Measurements from ENCODE around the gene GCH1.
A peak's percentile ranks its signal among the peaks of the same experiment; 100 is the strongest.
"Not testable (repeated sequence)": the region's sequence is repeated elsewhere in the genome, so short reads cannot be mapped to it uniquely, and the experiment has no call there.

Gene GCH1

DNA sequence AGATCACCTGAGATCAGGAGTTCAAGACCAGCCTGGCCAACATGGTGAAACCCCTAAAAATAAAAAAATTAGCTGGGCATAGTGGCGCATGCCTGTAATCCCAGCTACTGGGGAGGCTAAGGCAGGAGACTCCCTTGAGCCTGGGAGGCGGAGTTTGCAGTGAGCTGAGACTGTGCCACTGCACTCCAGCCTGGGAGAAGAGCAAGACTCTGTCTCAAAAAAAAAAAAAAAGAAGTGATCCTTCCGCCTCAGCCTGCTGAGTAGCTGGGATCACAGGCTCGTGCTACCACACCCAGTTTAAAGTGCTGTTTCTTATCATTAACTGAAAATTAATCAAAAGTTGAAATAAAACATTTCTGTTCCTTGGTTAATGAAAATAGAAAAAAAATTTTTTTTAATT is 6.3 kb upstream of the GCH1 start:
- not testable (repeated sequence) for DNase-seq (ENCODE audit: low read depth in 2 of 2)

DNA sequence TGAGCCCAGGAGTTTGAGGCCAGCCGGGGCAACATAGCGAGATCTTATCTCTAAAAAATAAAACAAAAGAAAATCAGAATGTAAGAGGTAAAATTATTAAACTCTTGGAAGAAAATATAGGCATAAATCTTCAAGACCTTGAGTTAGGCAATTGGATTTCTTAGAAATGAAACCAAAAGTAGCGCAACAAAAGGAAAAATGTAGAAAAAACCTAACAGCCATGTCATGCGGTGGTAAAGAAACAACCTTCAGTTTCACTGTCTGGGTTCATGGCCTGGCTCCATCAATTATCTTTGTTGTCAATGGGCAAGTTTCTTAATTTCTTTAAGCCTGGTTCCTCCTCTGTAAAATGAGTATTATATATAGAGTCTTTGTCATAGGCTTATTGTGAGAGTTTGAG is 5.6 kb upstream of the GCH1 start:
- no peak for DNase-seq (ENCODE audit: low read depth in 2 of 2)

DNA sequence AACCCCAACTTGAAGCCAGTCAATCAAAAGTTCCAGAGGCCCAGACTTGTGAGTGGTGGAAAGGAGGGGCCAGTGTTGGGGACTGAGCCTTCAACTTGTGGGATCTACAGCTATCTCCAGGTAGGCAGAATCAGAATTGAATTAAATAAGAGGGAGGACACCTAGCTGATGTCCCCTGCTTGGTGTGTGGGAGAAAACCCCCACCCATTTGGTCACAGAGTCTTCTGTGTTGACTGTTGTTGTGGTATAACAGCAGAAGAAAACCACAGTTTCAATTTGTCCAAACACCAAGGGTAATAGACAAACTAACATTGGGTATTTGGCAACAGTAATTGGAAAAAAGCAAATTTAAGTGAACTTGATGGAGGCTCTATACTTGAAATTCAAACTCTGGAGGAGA is 3.4 kb upstream of the GCH1 start:
- no peak for DNase-seq (ENCODE audit: low read depth in 2 of 2)

DNA sequence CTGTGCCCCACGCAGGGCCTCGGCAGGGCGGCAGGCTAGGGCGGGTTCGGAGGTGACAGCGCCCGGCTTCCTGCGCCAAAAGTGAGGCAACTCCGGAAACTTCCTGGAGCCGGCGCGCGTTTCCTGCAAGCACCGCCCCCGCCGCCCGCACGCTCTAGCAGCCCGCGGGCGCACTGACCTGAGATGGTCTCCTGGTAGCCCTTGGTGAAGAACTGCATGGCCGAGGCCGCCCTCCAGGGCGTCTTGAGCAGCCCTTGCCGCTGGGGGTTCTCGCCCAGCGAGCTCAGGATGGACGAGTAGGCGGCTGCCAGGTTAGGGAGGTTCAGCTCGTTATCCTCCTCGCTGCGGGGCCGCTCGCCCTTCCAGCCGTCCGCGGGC is 494 bp downstream of the GCH1 start:
- peak; percentile 61 to 67 for DNase-seq (ENCODE audit: low read depth in 2 of 2)

DNA sequence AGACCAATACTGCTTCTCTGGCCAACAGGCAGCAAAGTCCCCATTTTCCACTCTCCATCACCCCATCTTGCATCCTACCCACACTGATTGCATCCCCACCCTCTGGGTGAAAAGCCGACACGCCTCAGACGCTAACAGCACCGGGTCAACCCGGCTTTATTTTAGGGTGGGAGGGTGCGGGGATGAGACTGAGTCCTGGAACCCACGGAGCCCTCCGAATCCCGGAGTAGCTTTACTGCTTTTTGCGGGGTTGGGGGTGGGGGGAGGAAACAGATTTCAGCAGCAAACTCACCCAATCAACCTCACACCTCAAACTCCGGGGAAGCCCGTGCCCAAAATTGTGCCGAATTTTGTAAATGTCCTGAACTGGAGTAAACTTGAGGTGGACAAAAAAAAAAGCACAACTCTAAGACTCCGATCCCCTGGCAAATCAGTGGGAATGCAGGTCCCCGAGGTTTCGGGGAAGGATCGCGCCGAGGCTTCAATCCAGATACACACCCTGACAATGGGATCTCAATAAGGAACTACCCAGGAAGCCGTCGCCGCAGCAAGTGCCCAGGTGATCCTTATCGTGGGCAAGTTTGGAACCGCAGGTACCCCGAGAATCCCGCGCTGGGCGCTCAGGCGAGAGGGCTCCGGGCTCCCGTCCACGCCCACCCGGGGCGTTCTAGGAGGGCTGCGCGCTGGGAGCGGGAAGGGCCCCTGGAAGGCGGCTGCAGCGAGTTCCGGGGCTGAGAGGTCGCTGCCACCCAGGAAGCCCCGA is 1.1 kb downstream of the GCH1 start:
- no peak for DNase-seq (ENCODE audit: low read depth in 2 of 2)

DNA sequence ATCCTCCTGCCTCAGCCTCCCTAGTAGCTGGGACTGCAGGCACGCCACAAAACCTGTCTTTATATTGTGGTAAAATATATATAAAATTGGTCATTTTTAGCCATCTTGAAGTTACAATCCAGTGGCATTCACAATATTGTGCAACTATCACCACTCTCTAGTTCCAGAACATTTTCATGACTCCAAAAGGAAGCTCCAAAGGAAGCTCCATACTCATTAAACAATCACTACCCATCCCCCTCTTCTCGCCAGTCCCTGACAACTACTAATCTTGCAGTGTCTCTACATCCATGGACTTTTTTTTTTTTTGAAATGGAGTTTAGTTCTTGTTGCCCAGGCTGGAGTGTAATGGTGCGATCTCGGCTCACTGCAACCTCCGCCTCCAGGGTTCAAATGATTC is 3.1 kb downstream of the GCH1 start:
- no peak for DNase-seq (ENCODE audit: low read depth in 2 of 2)

DNA sequence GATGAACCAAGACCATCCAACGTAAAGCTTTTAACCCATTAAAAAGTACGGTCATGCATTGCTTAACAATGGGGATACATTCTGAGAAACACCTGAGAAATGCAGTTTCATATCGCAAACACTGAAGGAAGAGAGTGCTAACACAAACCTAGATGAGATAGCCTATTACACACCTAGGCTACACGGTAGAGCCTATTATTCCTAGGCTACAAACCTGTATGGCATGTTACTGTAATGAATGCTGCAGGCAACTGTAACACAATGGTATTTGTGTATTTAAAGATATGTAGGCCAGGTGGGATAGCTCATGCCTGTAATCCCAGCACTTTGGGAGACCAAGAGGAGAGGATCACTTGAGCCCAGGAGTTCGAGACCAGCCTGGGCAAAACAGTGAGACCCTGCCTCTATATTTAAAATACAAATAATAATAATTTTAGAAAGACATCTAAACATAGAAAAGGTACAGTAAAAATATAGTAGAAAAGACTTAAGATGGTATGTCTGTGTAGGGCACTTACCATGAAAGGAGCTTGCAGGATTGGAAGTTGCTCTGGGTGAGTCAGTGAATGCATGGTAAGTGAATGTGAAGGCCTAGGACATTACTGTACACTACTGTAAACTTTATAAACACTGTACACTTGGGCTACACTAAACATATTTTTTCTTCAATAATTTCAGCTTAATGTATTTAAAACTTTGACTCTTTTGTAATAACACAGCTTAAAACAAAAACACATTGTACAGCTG is 4.6 kb downstream of the GCH1 start:
- DNase-seq (ENCODE audit: low read depth in 2 of 2), result not testable (repeated sequence)

DNA sequence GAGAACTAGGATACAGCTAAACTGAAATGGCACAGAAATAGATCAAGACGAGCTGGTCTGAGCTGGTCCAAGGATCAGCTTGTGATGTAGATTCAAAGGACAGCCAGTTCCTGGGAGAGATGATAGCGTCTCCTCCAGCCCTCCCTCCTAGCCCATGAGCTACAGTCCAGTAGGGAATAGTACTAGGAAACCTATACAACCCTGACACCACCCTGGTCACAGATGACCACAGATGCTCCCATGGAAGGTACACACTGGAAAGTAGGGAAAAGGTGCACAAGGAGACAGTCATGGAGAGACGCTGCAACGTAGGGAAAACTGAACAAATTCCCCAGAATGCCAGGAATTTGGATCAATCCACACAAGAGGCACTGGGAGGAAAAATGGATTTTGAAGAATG is 6.9 kb downstream of the GCH1 start:
- no peak for DNase-seq (ENCODE audit: low read depth in 2 of 2)

DNA sequence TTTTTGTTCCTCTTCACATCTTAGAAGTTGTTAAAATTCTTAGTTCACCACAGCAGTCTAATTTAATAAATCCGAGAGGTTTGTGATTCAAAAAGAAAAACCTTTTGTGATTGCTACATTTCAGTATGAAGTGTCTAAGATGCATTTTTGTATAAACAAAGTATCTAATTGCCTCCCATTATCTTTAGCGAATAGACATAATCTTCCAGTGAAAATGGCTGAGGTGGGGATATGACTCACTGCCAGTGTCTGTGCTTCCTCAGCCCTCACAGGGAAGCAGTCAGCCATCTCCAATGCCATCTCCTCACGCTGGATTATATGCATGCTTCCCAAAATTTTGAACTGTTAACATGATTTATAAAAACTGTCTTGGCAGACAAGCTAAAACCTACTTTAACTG is 7.6 kb downstream of the GCH1 start:
- DNase-seq (ENCODE audit: low read depth in 2 of 2), result no peak

DNA sequence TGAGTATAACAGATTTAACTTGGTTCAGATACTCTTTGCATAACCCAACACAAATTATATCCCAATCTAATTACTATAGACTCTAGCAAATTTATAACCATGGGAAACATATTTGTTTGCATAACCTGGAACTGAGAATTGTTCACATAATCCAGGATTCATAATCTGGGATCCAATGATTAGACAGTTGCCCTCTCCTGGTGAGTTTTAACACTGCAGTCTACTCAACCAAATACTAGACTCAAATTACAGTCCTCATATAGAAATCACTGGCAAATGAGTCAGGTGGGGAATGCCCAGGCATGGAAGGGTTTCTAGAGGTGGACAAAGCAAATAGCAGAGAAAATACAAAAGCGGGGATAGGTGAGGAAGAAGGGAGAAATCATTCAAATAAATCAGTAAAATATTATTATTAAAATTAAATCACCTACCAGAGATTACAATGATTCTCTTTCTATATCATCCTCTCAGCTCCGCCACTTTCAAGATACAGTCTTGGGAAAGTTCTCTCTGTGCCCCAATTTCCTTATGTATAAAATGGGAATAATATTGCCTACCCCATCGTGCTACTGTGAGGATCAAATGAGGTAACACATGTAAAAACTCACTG is 9.4 kb downstream of the GCH1 start:
- DNase-seq (ENCODE audit: low read depth in 2 of 2), result peak in 1 of 2 donors; percentile 32

DNA sequence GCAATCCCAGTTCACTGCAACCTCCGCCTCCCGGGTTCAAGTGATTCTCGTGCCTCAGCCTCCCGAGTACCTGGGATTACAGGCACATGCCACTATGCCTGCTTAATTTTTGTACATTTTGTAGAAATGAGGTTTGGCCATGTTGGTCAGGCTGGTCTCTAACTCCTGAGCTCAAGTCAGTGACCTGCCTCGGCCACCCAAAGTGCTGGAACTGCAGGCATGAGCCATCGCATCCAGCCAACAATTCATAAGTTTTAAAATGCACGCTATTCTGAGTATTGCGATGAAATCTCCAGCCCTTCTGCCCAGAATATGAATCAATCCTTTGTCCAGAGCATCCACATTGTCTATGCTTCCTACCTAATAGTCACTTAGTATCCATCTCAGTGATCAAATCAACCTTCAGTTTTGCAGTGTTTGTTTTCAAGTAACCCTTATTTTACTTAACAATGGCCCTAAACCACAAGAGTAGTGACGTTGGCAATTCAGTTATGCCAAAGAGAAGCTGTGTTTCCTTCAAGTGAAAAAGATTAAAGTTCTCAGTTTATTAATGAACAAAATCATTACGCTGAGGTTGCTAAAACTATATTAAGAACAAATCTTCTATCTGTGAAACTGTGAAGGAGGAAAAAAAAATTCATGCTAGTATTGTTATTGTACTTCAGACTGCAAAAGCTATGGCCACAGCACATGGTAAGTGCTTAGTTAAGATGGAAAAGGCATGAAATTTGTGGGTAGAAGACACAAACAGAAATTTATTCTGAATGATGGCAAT is 11.0 kb downstream of the GCH1 start:
- DNase-seq (ENCODE audit: low read depth in 2 of 2), result no peak

DNA sequence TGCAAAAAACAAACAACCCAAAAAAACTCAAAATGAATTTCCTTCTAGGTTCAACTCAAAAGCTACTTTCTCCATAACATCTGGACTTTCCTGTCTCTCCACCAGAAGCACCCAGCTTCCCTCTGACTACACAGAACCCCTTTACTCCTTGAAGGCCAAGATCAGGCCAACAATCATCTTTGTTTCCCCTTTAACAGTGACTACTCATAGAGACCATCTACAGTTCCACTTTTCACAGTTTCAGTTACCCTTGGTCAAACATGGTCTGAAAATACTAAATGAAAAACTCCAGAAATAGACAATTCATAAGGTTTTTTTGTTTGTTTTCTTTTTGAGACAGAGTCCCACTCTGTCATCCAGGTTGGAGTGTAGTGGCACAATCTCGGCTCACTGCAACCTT is 11.8 kb downstream of the GCH1 start:
- no peak for DNase-seq (ENCODE audit: low read depth in 2 of 2)

DNA sequence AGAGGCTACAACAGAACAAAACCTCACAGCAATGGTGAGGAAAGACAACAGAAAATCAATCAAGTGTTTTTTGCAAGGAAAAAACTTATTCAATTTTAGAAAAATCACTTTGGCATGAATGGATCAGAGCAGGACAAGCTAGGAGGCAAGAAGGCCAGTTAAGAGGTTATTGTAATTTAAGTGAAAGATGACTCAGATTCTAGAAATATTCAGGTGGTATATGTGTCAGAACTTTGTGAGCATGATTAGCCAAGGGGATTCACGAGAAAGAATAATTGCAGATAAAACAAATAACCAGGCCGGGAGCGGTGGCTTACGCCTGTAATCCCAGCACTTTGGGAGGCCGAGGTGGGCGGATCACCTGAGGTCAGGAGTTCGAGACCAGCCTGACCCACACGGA is 12.7 kb downstream of the GCH1 start:
- no peak for DNase-seq (ENCODE audit: low read depth in 2 of 2)

DNA sequence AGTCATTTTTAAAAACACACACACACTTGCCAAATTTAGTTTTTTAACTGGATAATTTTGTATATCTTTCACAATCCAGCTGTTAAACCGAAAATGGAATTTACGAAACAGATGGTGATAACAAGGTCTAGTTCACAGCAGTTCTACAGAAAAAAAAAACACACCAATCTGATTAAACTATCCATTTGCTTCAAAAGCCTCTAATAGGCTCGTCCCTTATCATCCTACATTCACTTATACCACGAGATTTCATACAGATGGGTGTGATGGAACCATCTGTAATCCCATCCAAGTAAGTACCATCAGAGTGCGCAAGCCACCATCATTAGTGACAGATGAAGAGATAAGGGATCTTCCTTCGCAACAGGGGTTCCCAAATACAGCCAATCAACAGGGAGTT is 20.1 kb downstream of the GCH1 start:
- DNase-seq (ENCODE audit: low read depth in 2 of 2), result no peak

DNA sequence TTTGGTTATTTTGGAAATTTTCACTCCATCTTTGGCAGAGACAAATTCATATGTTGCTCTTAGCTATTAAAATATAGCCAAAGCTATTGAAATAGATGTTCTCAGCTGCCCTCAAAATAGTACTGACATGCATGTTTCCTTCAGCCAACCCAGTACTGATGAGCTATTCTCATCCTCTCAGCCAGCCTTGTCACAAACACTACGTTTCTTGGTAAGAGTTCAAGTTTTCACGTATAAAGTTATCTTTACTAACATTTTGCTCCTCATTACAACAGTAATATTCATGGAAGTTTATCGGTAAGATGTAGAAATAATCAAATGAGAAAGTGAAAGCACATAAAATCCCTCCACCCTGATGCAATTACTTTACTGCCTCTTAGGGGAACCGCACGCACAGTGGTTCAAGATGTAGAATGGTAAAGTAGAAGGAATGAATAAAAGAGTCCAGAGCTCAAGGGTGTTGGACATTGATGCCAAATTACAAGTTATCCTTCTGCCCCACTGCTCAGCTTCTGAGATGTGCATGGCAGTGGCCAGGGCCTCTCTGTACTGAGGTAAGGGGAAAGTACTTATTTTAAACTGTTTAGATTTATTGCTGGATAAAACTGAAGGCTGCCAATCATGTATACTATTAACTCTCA is 20.7 kb downstream of the GCH1 start:
- DNase-seq (ENCODE audit: low read depth in 2 of 2), result no peak

DNA sequence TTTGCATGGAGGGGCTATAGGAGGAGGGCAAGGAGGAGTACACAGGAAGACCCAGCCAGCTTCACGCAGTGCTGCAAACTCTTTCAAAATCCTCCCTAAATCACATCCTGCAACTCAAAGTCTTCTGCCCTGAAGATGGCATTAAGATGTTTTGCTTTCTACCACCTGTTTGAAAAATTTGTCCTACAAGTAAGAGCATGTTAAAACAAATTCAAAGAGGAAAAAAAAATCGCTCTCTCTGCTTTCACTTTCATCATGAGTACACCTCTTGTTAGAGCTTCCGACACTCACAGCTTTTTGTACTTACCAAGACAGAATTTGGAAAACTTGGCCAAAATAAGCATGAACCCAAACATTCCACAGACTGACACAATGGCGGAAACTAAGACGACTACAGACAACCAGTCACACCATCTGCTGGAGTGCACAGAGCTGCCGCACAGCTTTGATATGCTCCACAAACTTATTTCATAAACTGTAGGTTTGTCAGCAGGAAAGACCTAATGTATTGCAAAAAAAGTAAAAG is 21.3 kb downstream of the GCH1 start:
- no peak for DNase-seq (ENCODE audit: low read depth in 2 of 2)

DNA sequence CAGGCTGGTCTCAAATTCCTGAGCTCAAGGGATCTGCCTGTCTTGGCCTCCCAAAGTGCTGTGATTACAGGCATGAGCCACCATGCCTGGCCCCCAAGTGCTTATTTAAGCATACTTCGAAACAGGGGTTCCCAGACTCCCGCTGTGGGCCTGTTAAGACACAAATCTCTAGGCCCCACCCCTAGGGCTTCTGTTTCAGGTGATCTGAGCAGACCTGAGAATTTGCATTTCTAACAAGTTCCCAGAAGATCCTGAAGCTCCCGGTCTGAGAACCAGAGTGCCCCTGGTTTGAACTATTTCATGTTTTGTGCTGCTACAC is 25.0 kb downstream of the GCH1 start:
- DNase-seq (ENCODE audit: low read depth in 2 of 2), result no peak

DNA sequence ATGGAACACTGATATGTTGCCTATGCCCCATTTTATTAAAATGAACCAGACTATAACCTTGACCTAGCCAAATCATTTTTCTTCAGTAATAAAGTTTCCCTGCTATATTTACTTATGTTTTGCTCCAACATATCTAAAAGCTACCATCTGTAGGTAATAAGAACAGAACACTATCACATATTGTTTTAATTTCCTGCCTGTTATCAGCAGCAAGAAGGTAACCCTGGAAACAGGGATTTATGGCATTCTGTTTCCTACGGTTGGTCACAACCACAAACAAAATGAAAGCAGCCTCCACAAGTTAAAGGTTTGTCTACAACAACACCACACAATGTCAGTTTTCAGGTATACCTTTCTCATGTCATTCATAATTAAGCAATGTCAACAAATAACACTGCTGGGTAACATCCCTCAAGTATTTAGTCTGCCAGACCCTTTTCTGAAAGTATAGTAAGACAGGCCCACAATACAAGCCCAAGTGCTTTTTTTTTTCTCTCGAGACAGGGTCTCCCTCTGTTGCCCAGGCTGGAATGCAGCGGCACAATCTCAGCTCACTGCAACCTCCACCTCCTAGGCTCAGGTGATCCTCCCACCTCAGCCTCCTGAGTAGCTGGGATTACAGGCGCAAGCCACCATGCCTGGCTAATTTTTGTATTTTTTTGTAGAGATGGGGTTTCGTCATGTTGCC is 25.5 kb downstream of the GCH1 start:
- DNase-seq (ENCODE audit: low read depth in 2 of 2), result no peak

DNA sequence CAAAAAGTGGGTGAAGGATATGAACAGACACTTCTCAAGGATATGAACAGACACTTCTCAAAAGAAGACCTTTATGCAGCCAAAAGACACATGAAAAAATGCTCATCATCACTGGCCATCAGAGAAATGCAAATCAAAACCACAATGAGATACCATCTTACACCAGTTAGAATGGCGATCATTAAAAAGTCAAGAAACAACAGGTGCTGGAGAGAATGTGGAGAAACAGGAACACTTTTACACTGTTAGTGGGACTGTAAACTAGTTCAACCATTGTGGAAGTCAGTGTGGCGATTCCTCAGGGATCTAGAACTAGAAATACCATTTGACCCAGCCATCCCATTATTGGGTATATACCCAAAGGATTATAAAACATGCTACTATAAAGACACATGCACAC is 27.0 kb downstream of the GCH1 start:
- not testable (repeated sequence) for DNase-seq (ENCODE audit: low read depth in 2 of 2)

DNA sequence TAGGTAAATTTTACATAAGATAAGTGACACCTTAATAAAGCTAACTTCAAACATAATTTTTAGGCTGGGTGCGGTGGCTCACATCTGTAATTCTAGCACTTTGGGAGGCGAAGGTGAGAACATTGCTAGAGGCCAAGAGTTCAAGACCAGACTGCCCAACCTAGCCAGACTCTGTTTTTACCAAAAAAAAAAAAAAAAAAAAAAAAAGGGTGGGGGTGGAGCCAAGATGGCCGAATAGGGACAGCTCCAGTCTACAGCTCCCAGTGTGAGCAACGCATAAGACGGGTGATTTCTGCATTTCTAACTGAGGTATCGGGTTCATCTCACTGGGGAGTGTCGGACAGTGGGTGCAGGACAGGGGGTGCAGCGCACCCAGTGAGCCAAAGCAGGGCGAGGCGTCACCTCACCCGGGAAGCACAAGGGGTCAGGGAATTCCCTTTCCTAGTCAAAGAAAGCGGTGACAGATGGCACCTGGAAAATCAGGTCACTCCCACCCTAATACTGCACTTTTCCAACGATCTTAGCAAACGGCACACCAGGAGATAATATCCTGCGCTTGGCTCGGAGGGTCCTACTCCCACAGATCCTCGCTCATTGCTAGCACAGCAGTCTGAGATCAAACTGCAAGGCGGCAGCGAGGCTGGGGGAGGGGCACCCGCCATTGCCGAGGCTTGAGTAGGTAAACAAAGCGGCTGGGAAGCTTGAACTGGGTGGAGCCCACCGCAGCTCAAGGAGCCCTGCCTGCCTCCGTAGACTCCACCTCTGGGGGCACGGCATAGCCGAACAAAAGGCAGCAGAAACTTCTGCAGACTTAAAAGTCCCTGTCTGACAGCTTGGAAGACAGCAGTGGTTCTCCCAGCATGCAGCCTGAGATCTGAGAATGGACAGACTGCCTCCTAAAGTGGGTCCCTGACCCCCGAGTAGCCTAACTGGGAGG is 32.2 kb downstream of the GCH1 start:
- not testable (repeated sequence) for DNase-seq (ENCODE audit: low read depth in 2 of 2)

Data from stimulated activated CD4-positive, alpha-beta T cell treated with anti-CD3 and anti-CD28 coated beads, Interleukin-1b, Interleukin-23, amount 100 ng/mL, for 4 hours (primary cell).